Transverse colon (tissue), 3 donors: Measurements from ENCODE around the gene JAKMIP3.

Experiments used
- POLR2A ChIP-seq: fragments of 450-650 bp; IDR thresholded peaks from one replicate; pipeline ENCODE4 v1.6.1; 2016; ENCODE audit warnings: antibody characterized with exemption, mild to moderate bottlenecking, moderate library complexity
- TF ChIP-seq, protein P1 (sequence below), 5 experiments: fragments of 200-600 bp in 3 of 5; fragments of 450-650 bp in 2 of 5; sonication (generic) in 3 of 5; IDR thresholded peaks; 1 replicate in 2 of 5; 2 replicates in 3 of 5; pipeline ENCODE4 v1.5.1; 2016 to 2017; ENCODE audit warnings: antibody characterized with exemption in 5 of 5, inconsistent platforms in 3 of 5, mild to moderate bottlenecking in 2 of 5, moderate library complexity in 1 of 5

DNA sequence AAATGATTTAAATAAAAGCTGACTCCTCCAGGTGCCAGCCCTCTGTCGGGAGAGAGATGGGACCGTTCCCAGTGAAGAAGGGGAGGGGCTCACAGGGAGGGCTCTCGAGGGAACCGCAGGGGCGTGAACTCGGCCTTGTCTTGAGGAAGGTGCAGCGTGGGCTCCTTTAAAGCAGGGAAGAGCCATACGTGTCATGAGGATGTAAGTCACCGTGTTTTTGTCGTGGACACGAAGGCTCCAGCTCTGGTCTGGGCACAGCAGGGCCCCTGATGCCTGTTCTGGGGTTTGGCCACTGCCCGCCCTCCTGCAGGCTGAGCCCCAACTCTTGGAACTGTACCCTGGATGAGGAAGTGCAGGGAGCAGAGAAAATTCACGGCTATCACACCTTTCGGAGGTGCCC lies 45.0 kb downstream of the JAKMIP3 start:
- TF ChIP-seq POLR2A = no peak
- TF ChIP-seq, protein P1, sequence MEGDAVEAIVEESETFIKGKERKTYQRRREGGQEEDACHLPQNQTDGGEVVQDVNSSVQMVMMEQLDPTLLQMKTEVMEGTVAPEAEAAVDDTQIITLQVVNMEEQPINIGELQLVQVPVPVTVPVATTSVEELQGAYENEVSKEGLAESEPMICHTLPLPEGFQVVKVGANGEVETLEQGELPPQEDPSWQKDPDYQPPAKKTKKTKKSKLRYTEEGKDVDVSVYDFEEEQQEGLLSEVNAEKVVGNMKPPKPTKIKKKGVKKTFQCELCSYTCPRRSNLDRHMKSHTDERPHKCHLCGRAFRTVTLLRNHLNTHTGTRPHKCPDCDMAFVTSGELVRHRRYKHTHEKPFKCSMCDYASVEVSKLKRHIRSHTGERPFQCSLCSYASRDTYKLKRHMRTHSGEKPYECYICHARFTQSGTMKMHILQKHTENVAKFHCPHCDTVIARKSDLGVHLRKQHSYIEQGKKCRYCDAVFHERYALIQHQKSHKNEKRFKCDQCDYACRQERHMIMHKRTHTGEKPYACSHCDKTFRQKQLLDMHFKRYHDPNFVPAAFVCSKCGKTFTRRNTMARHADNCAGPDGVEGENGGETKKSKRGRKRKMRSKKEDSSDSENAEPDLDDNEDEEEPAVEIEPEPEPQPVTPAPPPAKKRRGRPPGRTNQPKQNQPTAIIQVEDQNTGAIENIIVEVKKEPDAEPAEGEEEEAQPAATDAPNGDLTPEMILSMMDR (IDR thresholded peaks at IDR 0.05) = no peak
